ENCODE results near the gene PTPMT1. TPM values are rescaled to one million over a fixed set of nuclear protein-coding genes. Genes with fewer than 3 reads are reported as not detected.
"Not testable (repeated sequence)": the region's sequence is repeated elsewhere in the genome, so short reads cannot be mapped to it uniquely, and the experiment has no call there.

The PTPMT1 gene
- total RNA-seq, 1 experiment from 2014 or later, result 76.8 TPM

DNA sequence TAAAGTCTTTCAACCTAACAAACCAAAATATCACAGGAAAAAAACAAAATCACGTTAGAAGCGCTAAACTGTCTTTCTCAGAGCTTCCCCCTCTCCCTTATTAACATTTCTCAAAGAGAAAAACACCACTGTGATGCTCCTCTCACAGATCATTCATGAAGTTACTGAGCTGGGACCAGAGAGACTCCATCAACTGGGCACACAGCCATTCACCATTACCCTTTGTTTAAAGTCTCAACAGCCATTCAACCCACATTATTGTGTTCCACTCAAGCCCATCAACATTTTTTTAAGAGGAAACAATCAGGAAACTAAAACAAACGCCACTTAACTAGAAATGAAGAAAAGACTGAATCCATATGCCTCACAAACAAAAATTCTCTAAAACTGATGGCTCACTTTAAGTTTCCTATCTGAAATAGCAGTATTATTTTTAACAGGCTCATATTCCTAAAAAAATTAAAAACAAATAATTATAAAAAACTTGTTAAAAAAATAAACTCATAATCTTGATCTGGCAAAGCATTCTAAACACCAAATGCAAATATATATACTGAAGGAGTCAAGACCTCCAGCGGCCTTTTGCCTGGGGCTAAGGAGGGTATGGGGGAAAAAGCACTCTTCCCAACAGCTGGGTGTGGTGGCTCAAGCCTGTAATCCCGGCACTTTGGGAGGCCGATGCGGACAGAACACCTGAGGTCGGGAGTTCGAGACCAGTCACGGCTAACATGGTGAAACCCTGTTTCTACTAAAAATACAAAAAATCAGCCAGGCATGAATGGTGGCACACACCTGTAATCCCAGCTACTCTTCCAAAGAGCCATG is 26.4 kb upstream of the PTPMT1 start:
- DNase-seq (ENCODE audit: low read depth, low spot score), result no peak
- in situ Hi-C loops (cut with HindIII; ENCODE audit: low pct_unique_long_range_greater_than_20kb, low sequenced_read_pairs), result no loop called here

DNA sequence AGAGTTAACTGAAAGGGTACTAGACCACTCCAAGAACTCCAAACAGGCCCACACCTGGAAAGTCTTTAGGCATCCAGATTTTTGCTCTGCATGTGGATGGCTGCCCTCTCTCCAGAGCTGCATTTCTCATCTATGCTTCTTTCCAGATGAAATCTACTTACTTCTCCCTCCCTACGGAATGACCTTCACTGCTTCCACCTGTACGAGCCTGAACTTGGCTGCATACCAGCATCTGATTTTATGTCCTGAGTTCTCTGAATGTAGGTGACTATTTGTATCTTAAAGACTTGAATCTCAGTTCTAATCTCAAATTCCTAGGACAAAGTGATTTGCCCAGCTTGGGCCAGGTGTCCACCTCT is 25.7 kb upstream of the PTPMT1 start:
- DNase-seq (ENCODE audit: low read depth, low spot score), result no peak
- in situ Hi-C loops (cut with HindIII; ENCODE audit: low pct_unique_long_range_greater_than_20kb, low sequenced_read_pairs), result no loop called here

DNA sequence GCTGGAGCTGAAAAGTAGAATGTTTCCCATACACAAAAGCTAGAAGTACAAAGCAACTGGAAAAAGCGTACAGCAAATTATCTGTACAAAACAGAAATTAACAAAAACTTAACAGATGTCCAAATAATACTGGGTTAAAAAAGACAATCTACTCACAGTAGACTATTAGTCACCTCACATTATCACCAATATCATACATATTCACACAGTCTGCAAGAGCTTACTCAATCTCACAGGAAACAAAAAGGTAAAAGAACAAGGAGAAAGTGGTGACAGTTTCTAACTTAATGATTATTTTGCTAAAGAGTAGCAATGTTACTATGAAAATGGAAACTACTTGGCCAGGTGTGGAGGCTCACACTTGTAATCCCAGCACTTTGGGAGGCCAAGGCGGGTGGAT is 24.3 kb upstream of the PTPMT1 start:
- in situ Hi-C loops (cut with HindIII; ENCODE audit: low pct_unique_long_range_greater_than_20kb, low sequenced_read_pairs), result no loop called here
- DNase-seq (ENCODE audit: low read depth, low spot score), result no peak

DNA sequence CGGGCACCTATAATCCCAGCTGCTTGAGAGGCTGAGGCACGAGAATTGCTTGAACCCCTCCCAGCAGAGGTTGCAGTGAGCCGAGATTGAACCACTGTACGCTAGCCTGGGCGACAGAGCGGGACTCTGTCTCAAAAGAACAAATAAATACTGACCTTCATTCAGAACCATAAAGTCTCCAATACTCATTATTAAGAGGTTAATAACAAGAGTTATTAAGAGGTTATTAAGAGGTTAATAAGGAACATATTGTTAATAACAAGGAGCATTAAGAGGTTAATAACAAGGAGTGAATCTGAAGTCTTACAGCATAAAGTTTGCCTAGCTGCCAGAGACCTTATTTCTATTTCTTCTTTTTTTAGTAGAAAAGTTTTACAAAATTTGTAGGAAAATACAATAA is 20.1 kb upstream of the PTPMT1 start:
- in situ Hi-C loops (cut with HindIII; ENCODE audit: low pct_unique_long_range_greater_than_20kb, low sequenced_read_pairs), result no loop called here
- DNase-seq (ENCODE audit: low read depth, low spot score), result no peak

DNA sequence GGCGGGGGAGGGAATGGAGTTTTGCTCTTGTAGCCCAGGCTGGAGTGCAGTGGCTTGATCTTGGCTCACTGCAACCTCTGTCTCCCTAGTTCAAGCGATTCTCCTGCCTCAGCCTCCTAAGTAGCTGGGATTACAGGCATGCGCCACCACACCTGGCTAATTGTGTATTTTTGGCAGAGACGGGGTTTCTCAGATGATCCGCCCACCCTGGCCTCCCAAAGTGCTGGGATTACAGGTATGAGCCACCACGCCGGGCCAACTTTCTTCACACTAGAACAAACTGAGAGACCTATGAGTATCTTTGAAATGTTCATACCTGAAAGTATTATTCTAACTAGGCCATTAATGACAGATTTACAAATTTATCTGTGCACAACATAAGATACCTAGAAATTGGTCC is 19.1 kb upstream of the PTPMT1 start:
- in situ Hi-C loops (cut with HindIII; ENCODE audit: low pct_unique_long_range_greater_than_20kb, low sequenced_read_pairs); DNase-seq (ENCODE audit: low read depth, low spot score): not testable (repeated sequence)

DNA sequence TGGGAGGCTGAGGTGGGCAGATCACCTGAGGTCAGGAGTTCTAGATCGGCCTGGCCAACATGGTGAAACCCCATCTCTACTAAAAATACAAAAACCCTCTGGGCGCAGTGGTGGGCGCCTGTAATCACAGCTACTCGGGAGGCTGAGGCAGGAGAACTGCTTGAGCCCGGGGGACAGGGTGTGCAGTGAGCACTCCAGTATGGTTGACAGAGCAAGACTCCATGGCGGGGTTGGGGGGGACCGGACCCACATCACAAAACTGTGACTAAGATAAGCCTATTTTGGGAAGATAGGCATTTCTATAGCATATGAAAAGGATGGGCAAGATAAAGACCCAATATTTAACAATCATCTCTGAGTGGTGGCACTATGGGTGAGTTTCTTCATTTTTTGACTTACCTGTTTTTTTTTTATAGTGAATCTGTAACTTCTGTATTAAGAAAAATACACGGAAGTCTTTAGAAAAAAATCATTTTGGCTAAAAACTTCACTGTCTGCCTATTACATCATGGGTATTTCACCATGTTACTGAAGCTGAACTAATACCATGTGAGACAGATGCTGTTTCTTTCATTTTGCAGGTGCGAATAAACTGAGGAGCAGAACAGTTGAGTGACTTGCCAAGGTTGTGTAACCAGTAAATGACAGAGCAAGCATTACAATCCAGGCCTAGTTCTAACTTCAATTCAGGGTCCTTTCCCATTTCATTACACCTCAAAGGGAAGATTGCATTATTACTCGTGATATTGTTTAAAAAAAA is 14.9 kb upstream of the PTPMT1 start:
- DNase-seq (ENCODE audit: low read depth, low spot score), result no peak
- in situ Hi-C loops (cut with HindIII; ENCODE audit: low pct_unique_long_range_greater_than_20kb, low sequenced_read_pairs), result no loop called here

DNA sequence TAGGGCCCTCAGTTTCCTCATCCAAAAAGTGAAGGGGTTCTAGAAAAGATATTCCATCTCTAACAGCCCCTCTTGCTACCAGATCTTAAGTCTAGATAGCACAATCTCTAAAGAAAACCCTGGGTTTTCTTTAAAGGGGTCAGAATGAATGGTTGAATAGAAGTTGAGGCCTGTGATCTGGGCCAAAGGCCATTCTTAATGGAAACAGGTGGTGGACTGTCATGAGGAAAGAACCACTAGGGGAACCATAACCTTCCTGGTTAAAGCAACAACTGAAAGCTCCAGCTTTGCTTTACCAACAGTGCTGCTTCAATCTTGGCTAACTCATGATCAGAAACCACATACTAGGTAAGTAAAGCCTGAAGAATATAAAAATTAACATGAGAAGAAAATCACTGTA is 14.3 kb upstream of the PTPMT1 start:
- peak; percentile 67 for DNase-seq (ENCODE audit: low read depth, low spot score)
- in situ Hi-C loops (cut with HindIII; ENCODE audit: low pct_unique_long_range_greater_than_20kb, low sequenced_read_pairs), result no loop called here

DNA sequence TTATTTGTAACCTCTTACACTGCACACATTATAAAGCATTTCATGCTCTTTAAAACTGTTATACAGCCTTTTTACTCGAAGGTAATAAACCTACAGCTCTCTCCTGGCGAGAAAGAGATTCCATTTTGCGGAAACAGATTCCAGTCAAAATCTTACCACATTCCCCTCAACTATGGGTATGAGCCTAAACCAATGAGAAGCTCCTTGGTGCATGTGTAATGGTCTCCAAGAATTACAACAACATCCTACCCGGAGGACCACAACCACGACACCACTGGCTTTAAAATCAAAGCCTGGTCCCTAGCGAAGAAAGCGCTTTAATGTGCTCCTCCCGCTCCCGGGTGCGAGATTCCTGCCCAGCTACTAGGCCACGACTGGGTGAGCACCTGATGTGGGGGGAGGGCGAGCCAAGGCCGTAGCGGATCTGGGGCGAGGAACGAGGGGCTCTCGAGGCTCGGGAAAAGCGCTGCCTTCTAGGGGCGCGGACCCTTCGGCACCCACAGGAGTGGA is 13.3 kb upstream of the PTPMT1 start:
- in situ Hi-C loops (cut with HindIII; ENCODE audit: low pct_unique_long_range_greater_than_20kb, low sequenced_read_pairs), result no loop called here
- DNase-seq (ENCODE audit: low read depth, low spot score), result peak; percentile 37

DNA sequence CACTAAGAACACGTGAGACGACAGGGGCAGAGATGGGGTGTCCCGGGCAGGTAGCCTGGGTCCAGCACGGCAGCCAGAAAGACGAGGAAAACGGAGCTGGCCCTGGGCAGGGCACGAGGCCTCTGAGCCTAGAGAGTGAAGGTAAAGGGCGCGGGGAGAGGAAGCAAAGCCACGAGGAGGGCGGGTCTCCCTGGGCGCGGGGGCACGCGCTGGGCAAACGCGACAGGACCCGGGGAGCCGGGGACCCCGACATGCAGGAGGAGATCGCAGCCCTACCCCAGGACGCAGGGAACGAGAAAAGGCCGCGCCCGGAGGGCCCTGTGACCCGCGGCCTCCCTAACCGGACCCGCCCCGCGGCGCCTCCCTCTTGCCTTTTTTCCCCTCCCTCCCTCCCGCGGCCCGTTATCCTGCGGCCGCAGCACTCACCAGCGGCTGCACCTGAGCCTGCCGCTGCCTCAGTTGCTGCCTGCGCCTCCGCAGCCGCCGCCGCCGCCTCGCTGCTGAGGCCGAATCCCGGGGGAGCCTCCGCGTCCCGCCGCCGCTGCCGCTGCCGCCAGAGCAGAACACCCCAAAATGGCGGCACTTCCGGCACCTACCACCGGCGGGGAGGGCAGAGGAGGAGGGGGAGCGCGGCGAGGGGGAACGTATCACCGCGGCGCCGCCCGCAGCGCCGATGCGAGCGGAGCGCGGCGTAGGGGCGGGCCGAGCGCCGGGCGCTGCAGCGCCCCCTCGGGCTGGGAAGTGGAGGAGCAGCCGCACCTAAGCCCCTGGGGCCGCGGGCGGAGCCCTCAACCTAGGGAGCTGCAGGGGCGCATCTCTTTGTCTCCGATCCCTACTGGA is 12.6 kb upstream of the PTPMT1 start, which contains the start of gene CELF1:
CELF1 (minus strand) TSS at position 567 of the 840 bp plus-strand sequence. CDS start 53,609 bp downstream, outside the sequence.
- in situ Hi-C loops (cut with HindIII; ENCODE audit: low pct_unique_long_range_greater_than_20kb, low sequenced_read_pairs), result no loop called here
- DNase-seq (ENCODE audit: low read depth, low spot score), result peak; percentile 92

DNA sequence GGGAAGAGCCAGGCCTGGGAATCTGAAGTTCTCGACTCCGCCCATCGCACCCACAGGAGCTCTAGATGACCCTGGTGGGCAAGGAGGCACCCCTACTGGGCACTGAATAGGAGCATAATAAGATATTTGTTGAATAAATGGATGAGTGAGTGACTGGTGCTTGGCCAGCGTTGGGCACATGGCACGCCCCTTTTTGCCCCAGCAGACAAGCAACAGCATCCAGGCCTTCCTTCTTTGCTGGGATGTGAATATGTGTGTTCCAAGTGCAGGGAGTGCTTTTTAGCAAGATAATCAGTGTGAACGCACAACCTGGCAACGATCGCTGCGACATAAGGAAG is 12.0 kb upstream of the PTPMT1 start:
- DNase-seq (ENCODE audit: low read depth, low spot score), result no peak
- in situ Hi-C loops (cut with HindIII; ENCODE audit: low pct_unique_long_range_greater_than_20kb, low sequenced_read_pairs), result no loop called here

DNA sequence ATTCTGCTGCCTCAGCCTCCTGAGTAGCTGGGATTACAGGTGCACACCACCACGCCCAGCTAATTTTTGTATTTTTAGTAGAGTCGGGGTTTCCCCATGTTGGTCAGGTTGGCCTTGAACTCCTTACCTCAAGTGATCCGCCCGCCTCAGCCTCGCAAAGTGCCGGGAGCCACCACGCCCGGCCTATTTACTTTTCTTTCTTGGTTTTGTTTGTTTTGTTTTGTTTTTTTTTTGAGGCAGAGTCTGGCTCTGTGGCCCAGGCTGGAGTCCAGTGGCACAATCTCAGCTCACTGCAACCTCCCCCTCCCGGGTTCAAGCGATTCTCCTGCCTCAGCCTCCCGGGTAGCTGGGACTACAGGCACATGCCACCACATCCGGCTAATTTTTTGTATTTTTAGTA is 8.4 kb upstream of the PTPMT1 start:
- in situ Hi-C loops (cut with HindIII; ENCODE audit: low pct_unique_long_range_greater_than_20kb, low sequenced_read_pairs); DNase-seq (ENCODE audit: low read depth, low spot score): not testable (repeated sequence)

DNA sequence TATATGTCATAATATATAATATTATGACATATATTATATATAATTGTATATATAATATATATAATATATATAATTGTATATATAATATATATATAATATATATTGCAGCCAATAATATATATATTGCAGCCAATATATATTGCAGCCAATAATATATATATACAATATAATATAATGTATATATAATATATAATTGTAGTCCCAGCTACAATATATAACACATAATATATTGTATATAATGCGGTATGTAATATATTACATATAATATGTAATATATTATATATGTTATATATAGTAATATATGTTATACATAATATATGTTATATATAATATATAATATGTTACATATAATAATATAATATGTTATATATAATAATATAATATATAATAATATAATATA is 6.7 kb upstream of the PTPMT1 start:
- in situ Hi-C loops (cut with HindIII; ENCODE audit: low pct_unique_long_range_greater_than_20kb, low sequenced_read_pairs), result no loop called here
- DNase-seq (ENCODE audit: low read depth, low spot score), result no peak

DNA sequence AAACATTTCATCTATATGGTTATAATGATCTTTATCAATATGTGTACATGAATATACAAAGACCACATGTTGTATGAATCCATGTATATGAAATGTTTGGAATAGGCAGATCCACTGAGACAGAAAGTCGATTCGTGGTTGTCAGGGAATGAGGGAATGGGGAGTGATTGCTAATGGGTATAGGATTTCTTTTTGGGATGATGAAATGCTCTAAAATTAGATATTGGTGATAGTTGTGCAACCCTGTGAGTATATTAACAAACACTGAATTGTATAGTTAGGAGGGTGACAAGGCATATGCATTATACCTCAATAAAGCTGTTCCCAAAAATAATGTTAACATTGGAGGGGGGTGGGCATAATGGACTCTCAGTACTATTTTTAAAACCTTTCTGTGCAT is 5.0 kb upstream of the PTPMT1 start:
- no peak for DNase-seq (ENCODE audit: low read depth, low spot score)
- in situ Hi-C loops (cut with HindIII; ENCODE audit: low pct_unique_long_range_greater_than_20kb, low sequenced_read_pairs), result no loop called here

DNA sequence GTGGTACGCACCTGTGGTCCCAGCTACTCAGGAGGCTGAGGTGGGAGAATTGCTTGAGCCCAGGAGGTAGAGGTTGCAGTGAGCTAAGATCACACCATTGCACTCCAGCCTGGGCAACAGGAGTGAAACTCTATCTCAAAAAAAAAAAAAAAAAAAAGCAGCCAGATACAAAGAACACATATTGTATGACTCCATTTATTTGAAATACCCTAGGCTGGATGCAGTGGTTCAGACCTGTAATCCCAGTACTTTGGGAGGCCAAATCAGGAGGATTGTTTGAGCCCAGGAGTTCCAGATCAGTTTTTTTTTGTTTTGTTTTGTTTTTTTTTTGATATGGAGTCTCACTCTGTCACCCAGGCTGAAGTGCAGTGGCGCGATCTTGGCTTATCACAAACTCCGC is 3.0 kb upstream of the PTPMT1 start:
- DNase-seq (ENCODE audit: low read depth, low spot score); in situ Hi-C loops (cut with HindIII; ENCODE audit: low pct_unique_long_range_greater_than_20kb, low sequenced_read_pairs): not testable (repeated sequence)

DNA sequence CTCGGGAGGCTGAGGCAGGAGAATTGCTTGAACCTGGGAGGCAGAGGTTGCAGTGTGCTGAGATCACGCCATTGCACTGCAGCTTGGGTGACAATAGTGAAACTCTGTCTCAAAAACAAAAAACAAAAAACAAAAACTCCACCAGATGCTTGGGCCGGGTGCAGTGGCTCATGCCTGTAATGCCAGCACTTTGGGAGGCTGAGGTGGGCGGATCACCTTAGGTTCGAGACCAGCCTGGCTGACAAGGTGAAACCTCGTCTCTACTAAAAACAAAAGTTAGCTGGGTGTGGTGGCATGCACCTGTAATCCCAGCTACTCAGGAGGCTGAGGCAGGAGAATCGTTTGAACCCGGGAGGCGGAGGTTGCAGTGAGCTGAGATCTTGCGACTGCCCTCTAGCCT is 1.0 kb upstream of the PTPMT1 start:
- DNase-seq (ENCODE audit: low read depth, low spot score); in situ Hi-C loops (cut with HindIII; ENCODE audit: low pct_unique_long_range_greater_than_20kb, low sequenced_read_pairs): not testable (repeated sequence)

DNA sequence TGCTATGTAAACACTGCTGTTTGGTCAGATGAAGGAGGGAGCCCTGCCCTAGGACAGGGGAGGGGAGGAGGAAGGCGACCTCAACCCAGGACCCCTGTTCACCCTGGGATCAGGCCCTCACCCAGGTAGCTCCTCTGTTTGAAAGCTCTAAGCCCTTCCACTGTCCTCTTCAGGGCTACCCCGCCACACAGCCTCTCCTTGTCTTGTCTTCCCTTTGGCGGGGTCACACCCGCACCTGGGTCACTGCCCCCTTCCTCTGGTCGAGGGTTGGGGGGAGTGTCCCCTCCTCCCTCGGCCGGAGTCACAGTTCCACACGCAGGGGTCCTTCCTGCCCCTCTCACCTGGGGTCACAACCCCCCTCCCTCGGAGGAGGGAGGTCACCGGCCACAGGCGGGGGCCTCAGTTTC is 463 bp upstream of the PTPMT1 start:
- DNase-seq (ENCODE audit: low read depth, low spot score), result no peak
- in situ Hi-C loops (cut with HindIII; ENCODE audit: low pct_unique_long_range_greater_than_20kb, low sequenced_read_pairs), result no loop called here

DNA sequence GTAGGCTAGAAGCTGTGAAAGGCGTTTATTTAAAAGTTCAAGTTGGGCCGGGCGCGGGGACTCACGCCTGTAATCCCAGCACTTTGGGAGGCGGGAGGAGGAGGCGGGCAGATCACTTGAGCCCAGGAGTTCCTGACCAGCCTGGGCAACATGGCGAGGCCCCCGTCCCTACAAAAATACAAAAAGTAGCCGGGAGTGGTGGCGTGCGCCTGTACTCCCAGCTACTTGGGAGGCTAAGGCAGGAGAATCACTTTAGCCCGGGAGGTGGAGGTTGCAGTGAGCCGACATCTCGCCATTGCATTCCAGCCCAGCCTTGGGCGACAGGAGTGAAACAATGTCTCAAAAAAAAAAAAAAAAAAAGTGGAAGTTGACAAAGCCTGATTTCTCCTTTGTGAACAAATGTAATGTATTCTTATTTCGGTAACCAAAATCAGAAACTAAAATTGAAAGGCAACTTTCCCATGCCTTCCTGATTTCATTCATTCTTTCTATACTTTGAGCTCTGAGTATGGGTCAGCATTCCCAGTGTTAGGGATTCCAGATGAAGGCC is 825 bp downstream of the PTPMT1 start:
- in situ Hi-C loops (cut with HindIII; ENCODE audit: low pct_unique_long_range_greater_than_20kb, low sequenced_read_pairs), result no loop called here
- no peak for DNase-seq (ENCODE audit: low read depth, low spot score)

DNA sequence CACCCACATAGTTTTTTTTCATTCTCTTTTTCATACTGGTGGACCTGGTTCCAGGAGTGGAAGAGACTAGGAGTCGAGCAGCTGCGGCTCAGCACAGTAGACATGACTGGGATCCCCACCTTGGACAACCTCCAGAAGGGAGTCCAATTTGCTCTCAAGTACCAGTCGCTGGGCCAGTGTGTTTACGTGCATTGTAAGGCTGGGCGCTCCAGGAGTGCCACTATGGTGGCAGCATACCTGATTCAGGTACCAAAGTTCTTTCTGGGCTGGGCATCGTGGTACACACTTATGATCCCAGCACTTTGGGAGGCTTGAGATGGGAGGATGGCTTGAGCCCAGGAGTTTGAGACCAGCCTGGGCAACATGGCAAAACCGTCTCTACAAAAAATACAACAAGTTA is 4.2 kb downstream of the PTPMT1 start:
- DNase-seq (ENCODE audit: low read depth, low spot score), result no peak
- in situ Hi-C loops (cut with HindIII; ENCODE audit: low pct_unique_long_range_greater_than_20kb, low sequenced_read_pairs), result no loop called here

All from SK-MEL-5 (cell line).